ENCODE data around the gene PDRG1.
"Not testable (repeated sequence)": the region's sequence is repeated elsewhere in the genome, so short reads cannot be mapped to it uniquely, and the experiment has no call there.

Gene PDRG1

DNA sequence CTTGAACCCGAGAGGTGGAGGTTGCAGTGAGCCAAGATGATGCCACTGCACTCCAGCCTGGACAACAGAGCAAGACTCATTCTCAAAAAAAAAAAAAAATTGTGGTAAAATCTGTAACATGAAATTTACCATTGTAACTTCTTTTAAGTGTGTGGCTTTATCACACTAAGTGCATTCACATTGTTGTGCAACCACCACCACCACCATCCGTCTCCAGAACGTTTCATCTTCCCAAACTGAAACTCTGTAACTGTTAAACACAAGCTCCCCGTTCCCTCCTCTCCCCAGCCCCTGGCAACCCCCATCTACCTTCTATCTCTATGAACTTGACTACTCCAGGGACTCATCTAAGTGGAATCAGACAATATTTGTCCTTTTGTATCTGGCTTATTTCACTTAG is 29.7 kb downstream of the PDRG1 start:
- no peaks in the 10 kb centered on the region for H3K4me1 ChIP-seq
- no peak overlapping the region for H3K4me3 ChIP-seq
- intact Hi-C loops (cut with DNase I; ENCODE audit: low total_unique reads) = no loop called here
- peak in 1 of 2 donors; percentile 5 for DNase-seq
- H3K9me3 ChIP-seq = no peaks in the 10 kb centered on the region
- peaks cover 0 to 40% of the 10 kb centered on the region in 2 donors for H3K27me3 ChIP-seq
- H3K27ac ChIP-seq = no peak overlapping the region
- TF ChIP-seq, protein P1, sequence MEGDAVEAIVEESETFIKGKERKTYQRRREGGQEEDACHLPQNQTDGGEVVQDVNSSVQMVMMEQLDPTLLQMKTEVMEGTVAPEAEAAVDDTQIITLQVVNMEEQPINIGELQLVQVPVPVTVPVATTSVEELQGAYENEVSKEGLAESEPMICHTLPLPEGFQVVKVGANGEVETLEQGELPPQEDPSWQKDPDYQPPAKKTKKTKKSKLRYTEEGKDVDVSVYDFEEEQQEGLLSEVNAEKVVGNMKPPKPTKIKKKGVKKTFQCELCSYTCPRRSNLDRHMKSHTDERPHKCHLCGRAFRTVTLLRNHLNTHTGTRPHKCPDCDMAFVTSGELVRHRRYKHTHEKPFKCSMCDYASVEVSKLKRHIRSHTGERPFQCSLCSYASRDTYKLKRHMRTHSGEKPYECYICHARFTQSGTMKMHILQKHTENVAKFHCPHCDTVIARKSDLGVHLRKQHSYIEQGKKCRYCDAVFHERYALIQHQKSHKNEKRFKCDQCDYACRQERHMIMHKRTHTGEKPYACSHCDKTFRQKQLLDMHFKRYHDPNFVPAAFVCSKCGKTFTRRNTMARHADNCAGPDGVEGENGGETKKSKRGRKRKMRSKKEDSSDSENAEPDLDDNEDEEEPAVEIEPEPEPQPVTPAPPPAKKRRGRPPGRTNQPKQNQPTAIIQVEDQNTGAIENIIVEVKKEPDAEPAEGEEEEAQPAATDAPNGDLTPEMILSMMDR (IDR thresholded peaks at IDR 0.05) = no peak
- H3K36me3 ChIP-seq = no peaks in the 10 kb centered on the region

DNA sequence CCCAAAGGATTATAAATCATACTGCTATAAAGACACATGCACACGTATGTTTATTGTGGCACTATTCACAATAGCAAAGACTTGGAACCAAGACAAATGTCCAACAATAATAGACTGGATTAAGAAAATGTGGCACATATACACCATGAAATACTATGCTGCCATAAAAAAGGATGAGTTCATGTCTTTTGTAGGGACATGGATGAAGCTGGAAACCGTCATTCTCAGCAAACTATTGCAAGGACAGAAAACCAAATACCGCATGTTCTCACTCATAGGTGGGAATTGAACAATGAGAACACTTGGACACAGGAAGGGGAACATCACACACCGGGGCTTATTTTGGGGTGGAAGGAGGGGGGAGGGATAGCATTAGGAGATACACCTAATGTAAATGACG is 30.4 kb downstream of the PDRG1 start:
- H3K4me1 ChIP-seq; H3K4me3 ChIP-seq; H3K27ac ChIP-seq; H3K36me3 ChIP-seq; H3K9me3 ChIP-seq; DNase-seq; intact Hi-C loops (cut with DNase I; ENCODE audit: low total_unique reads): not testable (repeated sequence)
- peaks cover 0 to 40% of the 10 kb centered on the region in 2 donors for H3K27me3 ChIP-seq

DNA sequence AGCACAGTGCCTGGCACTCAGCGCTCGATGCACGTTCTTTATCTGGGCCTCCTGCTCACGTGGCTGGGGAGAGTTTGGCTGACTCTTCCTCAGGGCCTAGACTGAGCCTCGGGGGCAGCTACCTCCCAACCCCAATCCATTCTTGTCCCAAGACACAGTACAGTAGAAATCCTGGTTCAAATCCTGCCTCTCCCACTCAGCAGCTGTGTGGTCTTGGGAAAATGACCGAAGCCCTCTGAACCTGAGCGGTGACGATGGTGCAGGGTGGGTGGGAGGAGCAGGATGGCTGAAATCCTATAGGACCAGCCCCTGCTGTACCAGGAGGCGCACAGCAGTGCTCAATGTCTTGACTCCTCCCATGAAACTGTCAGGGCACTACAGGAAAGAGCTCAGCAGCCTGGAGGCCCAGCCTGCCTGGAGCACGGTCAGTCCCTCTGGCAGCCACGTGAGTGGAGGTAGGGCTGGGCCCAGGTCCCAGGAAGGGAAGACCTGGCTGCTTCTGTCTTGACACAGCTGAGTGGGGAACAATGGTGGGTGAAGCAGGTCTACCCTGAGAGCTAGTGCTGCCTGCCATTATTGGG is 31.5 kb downstream of the PDRG1 start:
- TF ChIP-seq, protein P1 (IDR thresholded peaks at IDR 0.05) = no peak
- H3K9me3 ChIP-seq = no peaks in the 10 kb centered on the region
- intact Hi-C loops (cut with DNase I; ENCODE audit: low total_unique reads) = no loop called here
- H3K36me3 ChIP-seq = no peaks in the 10 kb centered on the region
- H3K27me3 ChIP-seq = peaks cover 0 to 32% of the 10 kb centered on the region in 2 donors
- no peaks in the 10 kb centered on the region for H3K4me1 ChIP-seq
- no peak overlapping the region for H3K4me3 ChIP-seq
- DNase-seq = no peak
- H3K27ac ChIP-seq = no peak overlapping the region

DNA sequence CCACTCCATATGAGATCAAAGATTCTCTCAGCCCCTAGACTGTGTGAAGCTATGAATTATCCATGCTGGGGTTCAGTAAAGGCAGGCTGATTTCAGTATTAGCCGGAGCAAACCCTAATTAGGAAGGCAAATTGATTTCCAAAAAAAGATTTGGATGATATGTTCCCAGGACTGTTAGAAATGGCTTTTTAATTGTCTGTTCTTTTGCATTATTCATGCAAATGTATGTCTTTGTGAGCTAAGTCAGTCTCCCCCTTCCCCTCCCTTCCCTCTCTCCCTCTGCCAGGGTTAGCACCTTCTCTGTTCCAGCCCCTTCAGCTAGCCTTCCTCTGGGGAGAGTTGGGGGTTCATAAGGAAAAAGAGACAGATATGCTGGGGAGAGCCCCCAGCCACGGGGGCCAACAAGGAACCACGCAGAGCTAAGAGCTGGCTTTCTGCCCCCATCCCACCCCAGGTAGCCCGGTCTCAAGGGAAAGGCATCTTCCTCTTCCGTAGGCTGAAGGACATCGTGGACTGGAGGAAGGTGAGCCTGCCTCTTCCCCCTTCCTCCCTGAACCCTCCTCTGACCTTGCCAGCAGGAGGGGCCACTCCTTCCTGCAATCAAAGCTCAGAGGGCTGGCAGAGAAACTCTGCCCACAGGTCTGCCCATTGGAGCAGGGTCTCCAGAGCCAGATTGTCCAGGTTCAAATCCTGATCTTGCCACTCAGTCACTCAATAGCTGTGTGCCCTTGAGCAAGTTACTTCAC is 32.3 kb downstream of the PDRG1 start:
- H3K4me1 ChIP-seq = no peaks in the 10 kb centered on the region
- DNase-seq = no peak
- intact Hi-C loops (cut with DNase I; ENCODE audit: low total_unique reads) = no loop called here
- no peak overlapping the region for H3K27ac ChIP-seq
- TF ChIP-seq, protein P1 (IDR thresholded peaks at IDR 0.05) = no peak
- no peak overlapping the region for H3K4me3 ChIP-seq
- H3K27me3 ChIP-seq = peaks cover 0 to 24% of the 10 kb centered on the region in 2 donors
- H3K9me3 ChIP-seq = no peaks in the 10 kb centered on the region
- H3K36me3 ChIP-seq = no peaks in the 10 kb centered on the region

DNA sequence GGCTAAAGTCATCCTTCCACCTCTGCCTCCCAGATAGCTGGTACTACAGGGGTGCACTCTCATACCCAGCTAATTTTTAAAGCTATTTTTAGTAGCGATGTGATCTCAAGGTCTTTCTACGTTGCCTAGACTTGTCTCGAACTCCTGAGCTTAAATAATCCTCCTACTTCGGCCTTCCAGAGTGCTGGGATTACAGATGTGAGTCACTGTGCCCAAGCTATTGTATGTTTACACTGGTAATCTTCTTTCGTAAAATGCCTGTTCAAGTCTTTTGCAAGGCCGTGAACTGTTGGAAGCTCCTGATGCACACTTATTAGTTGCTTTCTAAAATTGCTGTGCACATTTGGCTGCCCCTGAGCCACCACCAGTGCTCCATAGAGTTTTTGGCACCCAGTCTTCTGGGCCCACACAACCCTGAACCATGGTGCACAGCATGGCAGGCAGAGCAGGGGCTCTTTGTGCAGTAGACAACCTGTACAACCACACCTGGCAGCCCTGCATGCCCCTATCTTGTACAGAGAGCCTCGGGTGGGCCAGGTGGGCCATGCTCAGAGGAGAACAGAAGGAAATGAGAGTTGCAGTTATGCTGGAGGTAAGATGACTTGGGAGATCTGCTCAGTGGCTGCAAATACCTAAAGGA is 33.3 kb downstream of the PDRG1 start:
- Histone ChIP-seq H3K27me3 (peaks cover 0 to 16% of the 10 kb centered on the region in 2 donors), H3K4me1 (no peaks in the 10 kb centered on the region), H3K4me3 (no peak overlapping the region), H3K27ac (no peak overlapping the region), H3K9me3 (no peaks in the 10 kb centered on the region), H3K36me3 (no peaks in the 10 kb centered on the region)
- TF ChIP-seq, protein P1 (IDR thresholded peaks at IDR 0.05) = no peak
- intact Hi-C loops (cut with DNase I; ENCODE audit: low total_unique reads) = no loop called here
- DNase-seq = no peak

DNA sequence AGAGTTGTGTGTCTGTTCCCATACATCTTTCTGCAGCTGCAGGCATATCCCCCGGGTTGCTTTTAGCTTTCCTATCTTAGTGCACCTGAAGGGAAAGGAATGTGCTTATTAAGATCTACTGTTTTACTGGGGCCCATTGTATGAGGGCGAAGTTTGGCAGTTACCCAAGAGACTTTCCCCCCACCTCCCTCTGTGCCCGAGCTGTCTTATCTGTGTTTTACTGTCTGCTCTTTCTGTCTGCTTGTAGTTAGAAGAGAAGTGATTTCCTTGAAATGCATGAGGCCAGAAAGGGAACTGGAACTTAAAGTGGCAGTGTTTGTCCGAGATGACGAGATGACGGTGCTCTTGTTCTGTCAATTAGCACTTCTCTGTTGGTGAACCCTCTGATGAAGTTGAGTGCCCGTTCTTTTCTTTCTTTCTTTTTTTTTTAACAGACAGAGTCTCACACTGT is 33.9 kb downstream of the PDRG1 start:
- H3K9me3 ChIP-seq; intact Hi-C loops (cut with DNase I; ENCODE audit: low total_unique reads); H3K27ac ChIP-seq; H3K4me1 ChIP-seq; H3K4me3 ChIP-seq; H3K36me3 ChIP-seq; DNase-seq: not testable (repeated sequence)
- peaks cover 0 to 10% of the 10 kb centered on the region in 2 donors for H3K27me3 ChIP-seq

Measured in tibial artery (tissue), 4 donors.